NCI-H1105 (cell line): ENCODE measurements around the gene SMIM36.
A peak's percentile ranks its signal among the peaks of the same experiment; 100 is the strongest.
"Not testable (repeated sequence)": the region's sequence is repeated elsewhere in the genome, so short reads cannot be mapped to it uniquely, and the experiment has no call there.

Experiments used
- DNase-seq: peaks from one replicate; lab custom pipeline; 2025; lab: John Stamatoyannopoulos, UW

The SMIM36 gene

DNA sequence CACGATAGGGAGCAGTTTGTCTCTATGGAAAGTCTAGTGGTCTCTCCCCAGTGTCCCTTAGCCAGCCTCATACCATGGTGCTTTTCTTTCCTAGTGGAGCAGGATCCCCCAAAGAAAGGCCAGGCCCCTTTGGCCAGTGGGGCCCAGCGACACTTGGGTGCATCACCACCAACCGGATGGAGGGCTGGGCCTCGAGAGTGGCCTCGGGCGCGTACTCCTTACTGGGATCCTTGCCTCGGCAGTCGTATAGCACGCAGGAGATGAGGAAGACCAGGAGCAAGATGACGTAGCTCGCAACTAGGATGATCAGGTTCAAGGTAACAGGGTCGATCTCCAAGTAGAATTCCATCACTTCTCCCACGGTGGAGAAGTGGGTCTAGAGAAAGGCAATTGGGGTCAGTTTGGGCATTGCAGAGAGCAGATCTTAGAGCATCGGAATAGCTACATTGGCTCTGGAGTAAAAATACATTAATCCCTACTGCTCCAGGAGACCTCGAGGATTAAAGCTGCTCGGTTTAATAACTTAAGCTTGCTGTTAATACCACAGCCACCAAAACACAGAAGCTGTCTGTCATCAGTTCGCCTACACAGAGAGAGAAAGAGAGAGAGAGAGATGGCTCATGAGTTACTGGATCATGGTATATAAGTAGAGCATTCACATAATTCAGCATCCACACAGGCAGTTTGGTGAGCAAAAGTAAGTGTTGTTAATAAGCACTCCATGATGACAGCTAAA lies at the start of gene SMIM36:
TSS of gene SMIM36 (minus strand) at position 467 of the 736 bp plus-strand sequence.
- DNase-seq: no peak

DNA sequence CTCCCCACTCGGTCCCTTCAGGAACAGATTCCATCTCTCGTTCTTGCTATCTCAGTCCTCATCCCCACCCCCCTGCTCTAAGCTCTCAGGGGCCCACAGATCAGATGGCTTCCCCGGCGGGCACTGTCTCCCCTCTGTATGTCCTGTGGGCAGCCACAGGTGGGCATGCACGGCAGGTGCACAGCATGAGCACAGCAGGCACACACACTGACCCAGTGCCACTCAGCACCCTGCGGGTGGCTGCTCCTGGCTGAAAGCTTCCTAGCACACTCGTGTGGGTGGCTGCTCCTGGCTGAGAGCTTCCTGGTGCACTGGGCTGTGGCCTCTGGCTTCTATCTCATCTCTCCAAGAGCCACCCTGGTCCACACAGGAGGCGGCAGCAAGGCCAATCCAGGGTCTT lies 44.5 kb upstream of the SMIM36 start:
- no peak for DNase-seq

DNA sequence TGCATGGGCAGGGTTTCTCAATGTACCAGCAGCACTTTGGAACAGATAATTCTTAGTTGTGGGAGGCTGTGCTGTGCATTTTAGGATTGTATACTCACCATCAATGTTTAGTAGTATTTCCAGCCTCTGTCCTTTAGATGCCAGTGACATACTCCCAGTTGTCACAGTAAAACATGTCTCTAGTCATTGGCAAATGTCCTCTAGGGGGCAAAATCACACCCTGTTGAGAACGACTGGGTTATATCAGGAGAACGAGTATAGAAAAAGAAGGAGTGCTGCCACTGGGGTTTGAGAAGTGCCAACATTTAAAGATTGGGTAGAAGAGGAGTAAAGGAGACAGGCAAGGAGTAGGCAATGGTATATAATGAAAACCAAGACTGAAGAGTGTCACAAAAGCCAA lies 37.9 kb upstream of the SMIM36 start:
- DNase-seq: no peak

DNA sequence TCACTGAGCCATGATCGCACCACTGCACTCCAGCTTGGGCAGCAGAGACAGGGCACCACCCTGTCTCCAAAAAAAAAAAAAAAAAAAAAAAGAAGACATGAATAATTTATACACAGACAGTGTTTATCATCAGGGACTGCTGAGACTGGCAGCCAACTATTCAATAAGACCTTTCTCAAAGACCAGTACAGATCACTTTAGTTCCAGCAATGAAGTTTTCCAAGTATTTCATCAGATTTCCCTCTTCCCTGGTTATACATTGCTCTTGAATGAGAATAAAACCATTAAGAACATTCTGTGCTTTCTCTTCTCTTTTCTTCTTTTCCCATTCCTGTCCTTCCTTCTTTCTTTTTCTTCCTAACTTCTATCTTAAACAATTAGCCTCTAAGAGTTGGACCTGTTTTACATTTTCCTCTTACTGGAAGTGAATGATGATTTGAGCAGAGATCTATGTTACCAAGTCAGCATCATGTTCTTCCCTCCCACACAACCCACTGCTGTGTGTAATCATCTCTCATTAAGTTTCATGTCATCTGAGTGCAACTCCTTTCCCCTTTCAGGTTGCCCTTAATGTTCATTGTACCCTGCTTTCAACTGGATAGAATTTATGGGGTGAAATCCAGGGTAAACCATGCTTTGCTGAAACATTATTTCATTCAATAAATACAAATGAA lies 35.9 kb upstream of the SMIM36 start:
- DNase-seq: no peak

DNA sequence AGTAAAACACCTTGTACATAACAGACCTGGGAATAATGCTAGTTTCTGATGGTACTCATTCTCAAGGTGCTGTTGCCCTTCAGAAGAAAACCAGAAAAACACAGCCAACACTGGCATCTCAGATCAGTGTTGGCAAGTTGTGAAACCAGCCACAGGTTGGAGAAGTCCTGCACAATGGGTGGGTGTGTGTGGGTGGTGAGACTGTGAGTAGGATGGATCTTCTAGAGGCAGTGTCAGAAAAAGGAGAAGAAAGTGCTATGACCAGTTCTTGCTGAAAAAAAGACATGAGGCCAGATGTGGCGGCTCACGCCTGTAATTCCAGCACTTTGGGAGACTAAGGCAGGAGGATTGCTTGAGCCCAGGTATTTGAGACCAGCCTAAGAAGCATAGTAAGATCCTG lies 35.2 kb upstream of the SMIM36 start:
- DNase-seq: no peak

DNA sequence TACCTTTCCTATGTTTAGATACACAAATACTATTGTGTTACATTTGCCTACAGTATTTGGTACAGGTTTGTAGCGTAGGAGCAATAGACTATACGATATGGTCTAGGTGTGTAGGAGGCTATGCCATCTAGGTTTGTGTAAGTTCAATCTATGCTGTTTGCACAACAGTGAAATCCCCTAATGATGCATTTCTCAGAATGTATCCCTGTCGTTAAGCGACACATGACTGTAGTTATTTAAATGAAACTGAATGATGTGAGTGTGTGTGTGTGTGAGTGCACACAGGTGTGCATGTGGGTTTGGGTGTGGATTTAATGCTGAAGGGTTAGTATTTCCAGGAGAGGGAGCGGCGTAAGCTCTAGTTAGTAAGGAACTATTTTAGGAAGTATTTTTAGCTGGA lies 34.6 kb upstream of the SMIM36 start:
- no peak for DNase-seq

DNA sequence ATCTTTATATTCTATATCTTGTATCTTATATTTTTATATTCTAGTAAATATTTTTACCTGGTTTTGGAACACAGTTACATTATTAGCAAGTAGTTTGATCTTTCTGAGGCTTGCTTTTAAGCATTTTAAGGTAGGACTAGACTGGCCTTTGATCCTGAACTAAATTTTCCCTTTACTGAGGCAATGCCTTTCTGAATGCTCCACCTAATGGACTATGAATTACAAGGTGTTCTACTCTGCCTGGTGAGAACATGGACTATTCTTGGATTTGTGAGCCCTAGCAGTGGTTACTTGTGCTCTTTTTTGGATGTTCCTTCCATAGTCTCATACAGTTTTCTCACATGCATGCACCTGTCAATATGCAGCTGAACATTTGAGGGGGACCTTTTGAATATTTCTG lies 32.5 kb upstream of the SMIM36 start:
- no peak for DNase-seq

DNA sequence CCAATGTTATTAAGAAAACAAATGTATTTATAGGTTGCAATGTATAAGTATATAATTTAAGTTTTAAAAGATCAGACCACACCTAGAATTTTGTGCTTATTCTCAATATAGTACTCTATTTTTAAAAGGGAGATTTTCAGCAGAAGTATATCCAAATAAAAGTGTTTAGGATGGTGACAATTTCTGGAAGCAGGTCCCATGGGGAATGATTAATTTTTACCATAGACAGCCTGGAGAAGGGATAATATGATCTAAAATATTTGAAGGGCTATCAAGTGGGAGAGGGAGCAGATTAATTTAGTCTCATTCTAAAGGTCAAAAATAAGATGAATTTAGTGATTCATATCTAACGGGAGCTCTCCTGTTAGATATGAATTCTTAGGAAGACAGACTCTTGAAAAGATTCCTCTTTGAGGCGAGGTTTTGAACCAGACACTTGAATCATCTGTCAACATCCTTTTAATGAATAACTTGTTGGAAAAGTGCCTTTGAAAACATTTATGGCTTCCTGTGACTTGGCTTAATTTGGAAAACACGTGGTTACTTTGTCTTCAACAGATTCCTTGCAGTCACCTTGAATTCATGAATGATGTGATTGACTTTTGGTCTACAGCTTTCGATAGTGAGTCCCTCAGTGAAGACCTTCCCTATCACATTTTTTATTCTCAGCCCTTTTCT lies 29.3 kb upstream of the SMIM36 start:
- DNase-seq: no peak

DNA sequence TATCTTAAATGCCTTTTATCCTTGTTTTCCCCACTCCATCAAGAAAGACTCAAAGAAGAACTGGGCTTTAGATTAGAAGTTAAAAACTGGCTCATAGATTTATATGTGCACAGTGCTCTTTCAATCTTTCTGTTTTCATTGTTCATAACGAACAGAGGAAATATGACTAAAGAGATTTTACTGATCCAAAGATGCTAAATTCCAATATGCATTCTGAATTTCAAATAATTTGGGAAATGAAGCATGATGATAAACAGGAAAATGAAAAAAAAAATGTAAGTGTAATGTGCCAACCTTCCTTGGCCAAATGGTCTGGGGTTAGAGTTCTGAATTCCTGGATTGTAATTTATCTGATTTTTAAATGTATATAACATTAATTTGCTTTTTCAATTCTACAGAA lies 25.0 kb upstream of the SMIM36 start:
- DNase-seq: no peak

DNA sequence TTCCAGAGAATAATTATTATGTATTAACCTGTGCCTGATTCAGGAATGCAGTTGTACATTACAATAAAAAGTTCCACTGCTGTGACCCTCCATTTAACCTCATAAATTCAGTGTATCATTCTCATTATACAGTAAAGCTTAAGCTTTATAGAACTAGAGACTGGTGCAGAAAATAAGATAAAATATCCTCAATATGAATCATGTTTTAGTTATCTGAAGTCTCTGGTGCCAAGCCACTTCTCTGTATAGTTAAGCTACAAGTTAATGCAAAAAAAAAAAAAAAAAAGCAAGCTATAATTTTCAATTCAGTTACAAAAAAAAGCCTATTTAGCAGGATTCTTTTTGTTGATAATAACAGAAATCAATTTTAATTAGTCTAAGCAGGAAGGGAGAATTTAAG lies 22.4 kb upstream of the SMIM36 start:
- DNase-seq: no peak

DNA sequence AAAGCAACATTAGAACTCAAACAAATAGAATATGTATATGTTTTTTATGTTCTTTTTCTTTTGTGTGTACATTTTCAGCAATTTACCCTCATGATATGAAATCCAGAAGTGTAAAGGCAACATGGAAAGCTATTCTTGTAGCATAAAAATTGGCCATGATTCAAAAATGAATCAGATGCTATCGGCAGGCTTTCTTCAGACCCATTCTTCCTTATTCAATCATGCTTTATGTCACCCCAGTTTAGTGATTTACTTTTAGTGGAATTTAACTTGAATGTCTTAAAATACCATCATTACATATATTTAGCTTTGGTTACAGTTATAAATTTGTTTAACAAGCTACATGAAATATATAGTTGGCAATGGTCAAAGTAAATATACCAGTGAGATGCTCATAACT lies 21.4 kb upstream of the SMIM36 start:
- DNase-seq: no peak

DNA sequence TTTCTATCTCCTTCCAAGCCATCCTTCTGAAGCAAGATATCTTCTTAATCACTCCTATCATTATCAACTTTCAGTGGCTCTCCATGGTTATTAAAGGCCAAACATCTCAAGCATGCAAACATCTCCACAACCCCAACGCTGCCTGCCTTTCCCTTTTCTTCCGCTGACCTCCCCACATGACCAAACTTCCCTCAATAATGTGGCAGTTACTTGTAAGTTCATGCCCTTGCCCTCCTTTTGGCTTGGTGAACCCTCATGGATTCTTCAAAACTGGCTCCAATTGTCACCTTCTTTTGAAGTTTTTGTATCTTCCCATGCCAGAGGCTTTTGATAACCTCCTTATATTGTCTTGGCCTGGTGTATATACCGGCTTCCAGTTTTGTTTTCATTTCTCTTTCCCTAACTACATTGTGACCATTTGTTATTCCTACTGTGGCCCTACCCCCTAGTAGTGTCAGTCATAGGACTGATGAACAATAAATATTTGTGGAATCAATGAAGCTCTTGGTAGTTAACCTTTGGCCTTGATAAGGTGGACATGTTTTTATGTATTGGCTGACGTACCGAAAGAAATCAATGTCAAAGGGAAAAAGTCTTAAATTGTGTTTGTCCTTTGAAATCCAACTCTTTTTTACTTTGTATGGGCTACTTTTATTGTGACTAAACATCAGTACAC lies 19.9 kb upstream of the SMIM36 start:
- DNase-seq: no peak

DNA sequence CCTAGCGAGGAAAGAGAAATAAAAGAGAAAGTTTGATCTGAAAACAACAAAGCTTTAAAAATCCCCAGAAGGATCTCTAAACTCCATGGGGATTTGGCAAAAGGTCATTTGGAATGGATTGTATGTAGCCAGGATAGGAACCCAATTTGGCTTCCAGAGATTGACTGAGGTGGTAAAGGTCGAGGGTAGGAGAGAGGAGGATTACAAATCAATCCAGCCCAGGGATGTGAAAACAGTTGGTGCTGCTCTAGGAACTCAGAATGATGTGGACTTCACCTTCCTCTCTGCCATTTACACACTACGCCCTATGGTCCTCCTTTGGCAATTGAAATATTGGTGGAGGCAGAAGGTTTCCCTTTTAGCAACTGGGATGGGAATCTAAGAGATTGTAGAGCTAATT lies 18.8 kb upstream of the SMIM36 start:
- no peak for DNase-seq

DNA sequence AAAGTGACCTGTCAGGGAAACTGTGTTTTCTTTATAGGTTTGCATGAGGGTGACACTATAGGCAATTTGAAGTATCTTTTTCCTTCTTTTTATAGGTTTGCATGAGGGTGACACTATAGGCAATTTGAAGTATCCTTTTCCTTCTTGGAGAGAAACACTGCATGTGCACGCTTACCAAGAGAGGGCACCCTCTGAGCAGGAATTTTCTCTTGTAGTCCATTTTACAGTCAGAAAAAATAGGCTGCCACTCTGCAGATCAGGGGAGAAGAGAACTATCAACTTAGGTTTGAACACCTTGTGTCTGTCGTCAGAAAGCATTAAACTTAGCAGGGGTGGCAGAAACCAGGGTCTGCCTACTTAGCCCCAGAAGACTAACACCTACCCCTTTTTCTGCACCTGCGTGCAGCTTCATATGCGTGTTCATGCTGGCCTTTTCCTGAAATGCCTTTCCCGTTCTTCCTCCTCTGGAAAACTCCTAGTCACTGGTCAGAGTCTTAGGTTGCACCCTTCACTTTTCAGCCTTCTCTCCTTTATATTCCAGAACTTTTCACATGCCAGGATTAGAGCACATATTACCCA lies 16.4 kb upstream of the SMIM36 start:
- DNase-seq: no peak

DNA sequence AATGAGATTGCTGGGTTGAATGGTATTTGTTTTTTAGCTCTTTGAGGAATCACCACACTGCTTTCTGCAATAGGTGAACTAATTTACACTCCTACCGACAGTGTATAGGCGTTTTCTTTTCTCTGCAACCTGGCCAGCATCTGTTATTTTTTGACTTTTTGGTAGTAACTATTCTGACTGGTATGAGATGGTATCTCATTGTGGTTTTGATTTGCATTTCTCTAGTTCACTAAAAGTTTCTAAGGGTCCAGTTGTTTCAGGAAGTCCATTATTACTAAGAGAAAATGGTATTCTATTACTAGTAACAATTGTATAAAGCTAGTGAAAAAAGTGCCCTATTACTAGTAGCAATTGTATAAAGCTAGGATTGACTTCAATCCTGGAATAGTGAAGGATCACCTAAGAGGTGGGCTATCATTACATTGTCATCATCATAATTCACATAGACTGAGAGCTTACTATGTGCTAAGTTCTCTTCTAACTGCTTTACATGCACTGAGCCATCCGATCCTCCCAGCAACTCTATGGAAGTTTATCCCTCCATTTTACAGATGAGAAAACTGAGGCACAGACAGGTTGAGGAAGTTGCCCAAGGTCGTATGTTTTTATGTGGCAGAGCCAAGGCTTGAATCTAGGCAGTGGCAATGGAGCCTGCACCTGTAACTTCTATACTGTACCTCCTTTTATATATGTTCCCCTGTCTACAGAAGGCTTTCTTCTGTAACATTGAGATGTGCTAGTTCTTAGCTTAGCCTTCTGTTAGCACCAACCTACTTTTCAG lies 13.4 kb upstream of the SMIM36 start:
- DNase-seq: no peak

DNA sequence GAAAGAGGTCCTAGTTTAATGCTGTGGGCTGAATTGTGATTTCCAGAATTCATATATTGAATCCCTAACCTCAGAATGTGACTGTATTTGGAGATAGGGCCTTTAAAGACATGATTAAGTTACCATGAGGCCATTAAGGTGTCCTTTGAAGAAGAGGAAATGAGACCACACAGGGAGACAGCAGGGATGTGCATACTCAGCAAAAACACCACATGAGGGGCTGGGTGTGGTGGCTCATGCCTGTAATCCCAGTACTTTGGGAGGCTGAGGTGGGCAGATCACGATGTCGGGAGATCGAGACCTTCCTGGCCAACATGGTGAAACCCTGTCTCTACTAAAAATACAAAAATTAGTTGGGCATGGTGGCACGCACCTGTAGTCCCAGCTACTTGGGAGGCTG lies 11.8 kb upstream of the SMIM36 start:
- not testable (repeated sequence) for DNase-seq

DNA sequence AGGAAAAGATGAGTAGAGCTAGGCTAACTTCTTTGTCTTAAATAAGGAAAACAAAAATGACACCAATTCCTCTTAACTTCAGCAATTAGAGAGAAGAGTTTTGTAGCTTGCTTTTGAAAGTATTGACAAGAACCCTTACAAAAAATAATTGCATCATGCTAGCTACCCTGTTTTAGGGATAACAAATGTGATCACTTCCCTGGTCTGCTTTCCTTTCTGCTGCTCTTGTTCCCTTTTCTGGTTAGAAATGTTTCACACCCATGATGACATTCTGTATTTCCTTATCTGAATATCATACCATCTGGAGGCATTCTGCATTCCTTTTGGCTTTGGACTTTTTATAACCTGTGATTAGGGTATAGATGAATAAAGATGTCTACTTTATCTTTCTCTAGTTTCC lies 9.9 kb upstream of the SMIM36 start:
- no peak for DNase-seq

DNA sequence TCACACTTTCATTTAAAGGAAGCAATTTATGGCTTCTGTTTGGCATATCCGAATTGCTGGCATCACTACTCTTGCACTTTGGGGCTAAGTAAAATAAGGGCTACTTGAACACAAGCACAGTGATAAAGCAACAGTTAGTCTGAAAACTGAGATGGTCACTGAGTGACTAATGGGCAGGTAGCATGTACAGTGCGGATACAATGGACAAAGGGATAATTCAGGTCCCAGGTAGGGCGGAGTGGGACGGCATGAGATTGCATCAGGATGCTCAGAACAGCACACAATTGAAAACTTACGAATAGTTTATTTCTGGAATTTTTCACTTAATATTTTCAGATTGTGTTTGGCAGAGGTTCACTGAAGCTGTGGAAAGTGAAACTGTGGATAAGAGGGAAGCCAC lies 9.2 kb upstream of the SMIM36 start:
- no peak for DNase-seq

DNA sequence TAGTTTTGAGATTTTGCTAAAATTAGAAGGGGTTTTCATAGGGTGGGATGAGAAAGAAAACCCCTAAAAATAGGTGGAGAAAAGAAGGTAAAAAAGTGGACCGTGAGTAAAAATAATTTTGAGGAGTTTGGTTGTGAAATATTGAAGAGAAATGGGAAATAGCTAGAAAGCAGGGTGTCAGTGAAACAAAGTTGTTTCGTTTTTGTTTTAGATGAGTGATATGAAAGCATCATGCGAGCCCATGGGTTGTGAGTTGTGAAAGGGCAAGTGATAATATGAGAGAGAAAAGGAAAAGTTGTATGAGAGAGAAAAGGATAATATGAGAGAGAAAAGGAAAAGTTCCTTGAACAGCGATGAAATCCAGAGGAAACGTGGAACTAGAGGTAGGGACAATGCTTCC lies 7.3 kb upstream of the SMIM36 start:
- DNase-seq: no peak

DNA sequence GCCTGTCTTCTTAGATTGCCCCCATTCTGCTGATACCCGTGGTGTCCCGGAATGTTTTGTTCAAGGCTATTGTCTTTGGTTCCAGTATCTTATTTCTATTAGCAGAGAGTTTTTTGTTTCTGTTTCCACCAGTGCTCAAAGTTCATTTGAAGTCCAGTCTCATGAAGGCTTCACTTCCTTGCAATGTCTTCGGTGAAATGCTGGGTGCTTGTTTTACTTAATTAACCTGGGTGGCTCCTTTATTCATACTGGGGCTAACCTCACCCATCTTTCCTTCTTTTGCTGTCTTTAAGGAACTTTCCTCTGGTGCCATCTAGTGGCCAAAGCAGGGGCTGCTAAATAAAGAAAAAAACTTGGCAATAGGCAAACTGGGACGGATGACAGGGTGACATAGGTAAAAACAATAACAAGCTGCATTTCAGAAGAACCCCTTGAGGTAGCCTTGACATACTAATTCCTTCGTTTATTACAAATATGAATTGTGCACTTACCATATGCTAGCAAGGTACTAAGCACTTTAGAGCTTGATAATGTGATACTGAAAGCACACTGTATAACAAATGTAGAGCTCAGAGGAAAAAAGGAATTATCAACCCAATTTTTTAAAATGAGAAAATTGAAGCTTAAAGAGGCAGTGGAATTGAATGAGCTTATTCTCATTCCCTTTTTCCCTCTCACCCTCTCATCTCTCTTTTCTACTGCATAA lies 2.8 kb upstream of the SMIM36 start:
- peak; percentile 44 for DNase-seq

DNA sequence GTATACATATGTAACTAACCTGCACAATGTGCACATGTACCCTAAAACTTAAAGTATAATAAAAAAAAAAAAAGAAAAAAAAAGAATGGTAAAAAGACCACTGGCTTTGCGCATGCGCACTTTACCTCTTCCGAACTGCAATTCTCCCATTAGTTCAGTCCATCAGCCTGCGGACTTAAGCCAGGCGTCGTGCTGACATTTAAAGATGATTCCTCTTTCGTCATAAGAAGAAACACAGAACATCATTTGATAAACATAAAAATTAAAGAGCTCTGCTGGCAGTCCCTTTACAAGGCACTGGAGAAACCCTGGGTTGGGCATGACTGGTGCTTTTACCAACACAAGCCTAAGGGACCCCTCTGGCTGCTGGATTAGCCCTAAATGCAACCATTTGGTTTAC lies 3.6 kb downstream of the SMIM36 start:
- not testable (repeated sequence) for DNase-seq
